ENCODE data around the gene CDH23. TPM values are rescaled to one million over a fixed set of nuclear protein-coding genes. Genes with fewer than 3 reads are reported as not detected.

CDH23 gene
- total and polyA plus RNA-seq, 10 of the 15 experiments (the other 5 are each of a cell fraction or from before 2014, with no cell fraction given), result 0.09 to 0.40 (median 0.15) TPM; not detected in 1

GRCh38 chr10:71715860-71716259, 319.1 kb downstream of the CDH23 start (continued):
- no peak for TF ChIP-seq CUX1 (IDR thresholded peaks at IDR 0.05; ENCODE audit: insufficient replicate concordance, low read depth, low read length)
- TF ChIP-seq ZNF622 (IDR thresholded peaks at IDR 0.05), result no peak
- no peak for TF ChIP-seq STAT3 (IDR thresholded peaks at IDR 0.05; ENCODE audit: low read depth, low read length)
- no peak for TF ChIP-seq E2F8 (IDR thresholded peaks at IDR 0.05; ENCODE audit: low read depth, partially characterized antibody)
- no peak for TF ChIP-seq ZNF207 (IDR thresholded peaks at IDR 0.05; ENCODE audit: borderline replicate concordance)
- TF ChIP-seq HSF1 (IDR thresholded peaks at IDR 0.05; ENCODE audit: low read depth, low read length), result no peak
- no peak for TF ChIP-seq ZBTB11 (CRISPR knock-in tag; IDR thresholded peaks at IDR 0.05)
- TF ChIP-seq CEBPZ (IDR thresholded peaks at IDR 0.05; ENCODE audit: low read depth, low read length), result no peak
- no peak for TF ChIP-seq ESRRA (IDR thresholded peaks at IDR 0.05; ENCODE audit: low read length)
- TF ChIP-seq MEF2A (IDR thresholded peaks at IDR 0.05; ENCODE audit: insufficient read depth, low read depth, low read length), result no peak
- no peak for TF ChIP-seq MXI1 (IDR thresholded peaks at IDR 0.05; ENCODE audit: low read depth, low read length)

Data from GM12878 (cell line).